K562 (cell line): Measurements from ENCODE around the gene SFSWAP. TPM values are rescaled to one million over a fixed set of nuclear protein-coding genes. Genes with fewer than 3 reads are reported as not detected.
A peak's percentile ranks its signal among the peaks of the same experiment; 100 is the strongest.

Source experiments
- ATAC-seq: fragments of 200-7000 bp; cut with Tn5 transposase; 3 replicates; pipeline ENCODE4 v1.9.1; 2020; ENCODE audit warnings: moderate library complexity
- BruUV-seq: library from RNA; stranded (reverse); fragments of 400-500 nt; replicated peaks from 2 replicates; lab custom pipeline; 2021; lab: Mats Ljungman, UMichigan
- CTCF ChIA-PET: fragments of 300-600 bp; formaldehyde crosslinking; extraction: SDS; loops from one replicate; lab custom pipeline; 2021; ENCODE audit warnings: low intra/inter-chr PET ratio; lab: Yijun Ruan, JAX
- POLR2A ChIA-PET: fragments of 300-600, 350-650 bp; sonication (Branson Sonifier 250); formaldehyde crosslinking; extraction: SDS; loops from one replicate; lab custom pipeline; 2021; ENCODE audit warnings: antibody characterized with exemption, inconsistent platforms; lab: Yijun Ruan, JAX
- DNase-seq, 4 experiments: peaks; one replicate each; pipeline versions ENCODE4 v3.0.0 to v3.0.0-alpha.2; 2011 to 2018; ENCODE audit warnings: low spot score in 3 of 4, mixed read lengths in 3 of 4; ENCODE audit errors: extremely low read depth in 1 of 4
- FAIRE-seq: peaks from 2 replicates; lab custom pipeline; 2011; peaks lifted over from hg19 to GRCh38; lab: Jason Lieb, UNC
- H2AFZ ChIP-seq: 2 replicates; pipeline ENCODE4 v1.6.0; 2011; ENCODE audit warnings: low read depth, low read length, control low read depth, inconsistent platforms
- H3K27ac ChIP-seq: fragments of 200-600 bp; 3 replicates; pipeline ENCODE4 v1.8.0; 2011; ENCODE audit warnings: low read depth, mild to moderate bottlenecking, control low read depth, inconsistent platforms, low read length, moderate library complexity, mixed read lengths; ENCODE audit errors: extremely low read depth
- H3K27me3 ChIP-seq, 2 experiments: fragments of 300-600 bp in 1 of 2; 2 replicates in 1 of 2; 3 replicates in 1 of 2; pipeline versions ENCODE4 v1.6.0 to v1.8.0; 2011; ENCODE audit warnings: inconsistent platforms in 2 of 2, low read length in 2 of 2, mild to moderate bottlenecking in 1 of 2, mixed read lengths in 1 of 2, moderate library complexity in 1 of 2; ENCODE audit not compliant: control insufficient read depth in 2 of 2, insufficient read depth in 2 of 2
- H3K36me3 ChIP-seq: fragments of 300-600 bp; 3 replicates; pipeline ENCODE4 v1.8.0; 2011; ENCODE audit warnings: mild to moderate bottlenecking, low read length, inconsistent platforms; ENCODE audit not compliant: control insufficient read depth, insufficient read depth
- H3K4me1 ChIP-seq, 2 experiments: fragments of 200-600 bp in 1 of 2; replicated peaks in 1 of 2; 2 replicates in 1 of 2; 3 replicates in 1 of 2; pipeline versions ENCODE4 v1.5.1 to v1.8.0; 2011; ENCODE audit warnings: inconsistent platforms in 2 of 2, low read length in 2 of 2, mild to moderate bottlenecking in 1 of 2, mixed read lengths in 1 of 2, moderate library complexity in 1 of 2; ENCODE audit not compliant: control insufficient read depth in 2 of 2, insufficient read depth in 2 of 2
- H3K4me2 ChIP-seq: 2 replicates; pipeline ENCODE4 v1.6.1; 2011; ENCODE audit warnings: low read length, control low read depth, inconsistent platforms, mixed read lengths; ENCODE audit not compliant: insufficient read depth
- H3K4me3 ChIP-seq: fragments of 200-600 bp; sonication (generic), shearing (Covaris generic); 2 replicates; pipeline ENCODE4 v1.5.1; 2016; ENCODE audit warnings: control low read depth, inconsistent platforms
- H3K79me2 ChIP-seq: fragments of 200-600 bp; 3 replicates; pipeline ENCODE4 v1.8.0; 2011; ENCODE audit warnings: low read length, inconsistent platforms; ENCODE audit not compliant: control insufficient read depth, insufficient read depth
- H3K9ac ChIP-seq, 2 experiments: 2 replicates each; pipeline versions ENCODE4 v1.6.0 to v1.6.1; 2011; ENCODE audit warnings: low read depth in 2 of 2, low read length in 2 of 2, control low read depth in 1 of 2, inconsistent platforms in 1 of 2, mild to moderate bottlenecking in 1 of 2, mixed read lengths in 1 of 2; ENCODE audit not compliant: insufficient read depth in 1 of 2
- H3K9me1 ChIP-seq: one replicate; pipeline ENCODE4 v1.6.0; 2011; ENCODE audit warnings: inconsistent platforms, mild to moderate bottlenecking, low read length, moderate library complexity; ENCODE audit not compliant: control insufficient read depth, insufficient read depth
- H3K9me3 ChIP-seq: replicated peaks from 2 replicates; pipeline ENCODE4 v1.5.1; 2011; ENCODE audit warnings: low read depth, low read length, inconsistent platforms; ENCODE audit not compliant: control insufficient read depth, insufficient read depth
- H4K20me1 ChIP-seq: replicated peaks from 2 replicates; pipeline ENCODE4 v1.6.1; 2011; ENCODE audit warnings: low read length, inconsistent platforms, mixed read lengths; ENCODE audit not compliant: control insufficient read depth, insufficient read depth
- BDP1 ChIP-seq: IDR thresholded peaks from 3 replicates; pipeline ENCODE4 v1.6.1; 2011; ENCODE audit not compliant: insufficient read length, insufficient read depth
- COPS2 ChIP-seq: fragments of 450-650 bp; conservative IDR thresholded peaks from 2 replicates; pipeline ENCODE4 v1.6.1; 2016; ENCODE audit warnings: mild to moderate bottlenecking, moderate library complexity
- L3MBTL2 ChIP-seq: fragments of 450-650 bp; IDR thresholded peaks from 2 replicates; pipeline ENCODE4 v1.6.1; 2016; ENCODE audit warnings: mild to moderate bottlenecking, moderate library complexity
- RBM25 ChIP-seq: fragments of 200-400 bp; formaldehyde crosslinking; IDR thresholded peaks from 2 replicates; pipeline ENCODE4 v1.6.1; 2018; ENCODE audit warnings: low read length, low read depth, moderate library complexity; ENCODE audit not compliant: severe bottlenecking
- RCOR1 ChIP-seq, 2 experiments: IDR thresholded peaks; 2 replicates each; pipeline ENCODE4 v1.6.1; 2012; ENCODE audit warnings: low read depth in 2 of 2, low read length in 2 of 2, borderline replicate concordance in 1 of 2, improper control_type of control experiment in 1 of 2
- TCF3 ChIP-seq: sonication (generic); formaldehyde crosslinking; IDR thresholded peaks from 2 replicates; pipeline ENCODE4 v1.4.0; 2020; ENCODE audit warnings: mild to moderate bottlenecking, missing genetic modification reagents
- TCF7L2 ChIP-seq: fragments of 150-350 bp; IDR thresholded peaks from 2 replicates; pipeline ENCODE4 v1.6.1; 2016; ENCODE audit warnings: low read depth, mild to moderate bottlenecking, low read length, moderate library complexity
- ZNF324 ChIP-seq: fragments of 250-450 bp; sonication (Bioruptor Pico); IDR thresholded peaks from 2 replicates; pipeline ENCODE4 v1.4.0; 2020; ENCODE audit warnings: mild to moderate bottlenecking
- ZNF586 ChIP-seq: fragments of 450-650 bp; formaldehyde crosslinking; conservative IDR thresholded peaks from 2 replicates; pipeline ENCODE4 v1.4.0; 2020; ENCODE audit warnings: mild to moderate bottlenecking, moderate library complexity
- ZNF76 ChIP-seq: fragments of 250-450 bp; sonication (Bioruptor Pico); IDR thresholded peaks from 2 replicates; pipeline ENCODE4 v1.4.0; 2020; ENCODE audit warnings: mild to moderate bottlenecking, moderate library complexity, borderline replicate concordance
- WGBS: fragments of 100-300 bp; shearing (Covaris generic); methylation state at CpG from one replicate; pipeline ENCODE4 v1.1.6; 2016; ENCODE audit warnings: low coverage, mixed read lengths; ENCODE audit not compliant: insufficient coverage; ENCODE audit errors: missing lambda C conversion rate; 5-methylcytosine and 5-hydroxymethylcytosine counted together
- in situ Hi-C: fragments of 300-500 bp; cut with MboI; formaldehyde crosslinking; loops from 4 replicates; pipeline ENCODE4 v1.15.0; 2018; ENCODE audit warnings: inconsistent platforms, mixed read lengths
- intact Hi-C: fragments of 100-400 bp; cut with micrococcal nuclease; formaldehyde crosslinking; loops from 2 replicates; pipeline ENCODE4 v1.14.2; 2022
- polyA plus RNA-seq, 8 experiments: library from polyadenylated mRNA; depleted of rRNA in 4 of 8; stranded (reverse) in 5 of 8; unstranded in 3 of 8; fragments of >200 nt; fragmentation: Nextera tagmentation in 2 of 8; fragmentation: Illumina TruSeq in 1 of 8; extraction: Ambion mirVana in 2 of 8; extraction: Trizol in 1 of 8; gene quantifications; 2 replicates each; pipeline versions ENCODE4 v1.2.1 to v1.2.3, GENCODE V29; 2011 to 2014; ENCODE audit warnings: inconsistent platforms in 1 of 8, missing spikeins in 1 of 8
- total RNA-seq, 7 experiments: library from RNA; depleted of rRNA in 6 of 7; stranded (reverse); fragments of >200 nt in 6 of 7; fragmentation: Illumina TruSeq in 2 of 7; extraction: Trizol in 2 of 7; gene quantifications; 2 replicates each; pipeline versions ENCODE4 v1.2.1 to v1.2.3, GENCODE V29; 2011 to 2021; ENCODE audit warnings: low replicate concordance in 1 of 7
- TF ChIP-seq, protein P1 (sequence below): fragments of 450-650 bp; IDR thresholded peaks from 2 replicates; pipeline ENCODE4 v1.6.1; 2018; ENCODE audit warnings: mild to moderate bottlenecking, low read depth; ENCODE audit not compliant: partially characterized antibody
- TF ChIP-seq, protein P2 (sequence below): fragments of 250-450 bp; sonication (Bioruptor Pico); IDR thresholded peaks from 2 replicates; pipeline ENCODE4 v1.8.0; 2022; ENCODE audit warnings: moderate library complexity, mild to moderate bottlenecking, inconsistent platforms

The SFSWAP gene
- total and polyA plus RNA-seq, 9 of the 15 experiments (the other 6 are each of a cell fraction or from before 2014, with no cell fraction given), result 2.4 to 60.4 (median 32.6) TPM

DNA sequence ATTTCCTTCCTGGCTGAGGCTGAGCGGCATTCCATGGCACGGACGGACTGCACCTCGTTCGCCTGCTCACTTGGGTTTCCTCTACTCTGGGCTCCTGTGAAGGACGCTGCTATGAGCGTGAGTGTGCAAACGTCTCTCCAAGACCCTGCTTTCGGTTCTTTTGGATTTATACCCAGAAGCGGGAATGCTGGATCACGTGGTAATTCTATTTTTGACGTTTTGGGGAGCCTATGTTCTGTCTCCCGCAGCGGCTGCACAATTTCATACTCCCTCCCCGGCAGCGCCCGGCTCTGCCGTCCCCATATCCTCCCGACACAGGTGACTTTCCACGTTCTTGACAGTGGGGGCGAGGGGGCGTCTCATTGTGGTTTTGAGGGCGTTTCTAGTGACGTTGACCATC, 137.9 kb downstream of the SFSWAP start:
- intact Hi-C loops (no loop called here), in situ Hi-C loops (no loop called here)
- Histone ChIP-seq H3K79me2 (no peaks in the 10 kb centered on the region), H3K4me2 (no peak overlapping the region), H2AFZ (no peak overlapping the region), H3K9ac (peak overlapping the region in 1 of 2 experiments; percentile 28; a peak in 1 of 4 replicates), H4K20me1 (no peaks in the 10 kb centered on the region), H3K27ac (no peak overlapping the region), H3K4me3 (no peak overlapping the region), H3K4me1 (peaks cover 0 to 57% of the 10 kb centered on the region in 2 experiments; a peak in 2 of 5 replicates), H3K9me3 (no peaks in the 10 kb centered on the region), H3K9me1 (no peaks in the 10 kb centered on the region), H3K36me3 (no peaks in the 10 kb centered on the region), H3K27me3 (no peaks in the 10 kb centered on the region)
- CTCF ChIA-PET, result no interaction called here
- whole genome bisulfite sequencing, result 53% methylated on average over 18 of the region's 24 CpGs
- no TSS peak for BruUV-seq
- POLR2A ChIA-PET, result no interaction called here
- ATAC-seq (no peak), FAIRE-seq (no peak), DNase-seq (no peak)
- no peak for TF ChIP-seq ZNF76 (CRISPR knock-in tag)
- no peak for TF ChIP-seq TCF3 (CRISPR knock-in tag)
- TF ChIP-seq COPS2, result no peak
- TF ChIP-seq, protein P1, sequence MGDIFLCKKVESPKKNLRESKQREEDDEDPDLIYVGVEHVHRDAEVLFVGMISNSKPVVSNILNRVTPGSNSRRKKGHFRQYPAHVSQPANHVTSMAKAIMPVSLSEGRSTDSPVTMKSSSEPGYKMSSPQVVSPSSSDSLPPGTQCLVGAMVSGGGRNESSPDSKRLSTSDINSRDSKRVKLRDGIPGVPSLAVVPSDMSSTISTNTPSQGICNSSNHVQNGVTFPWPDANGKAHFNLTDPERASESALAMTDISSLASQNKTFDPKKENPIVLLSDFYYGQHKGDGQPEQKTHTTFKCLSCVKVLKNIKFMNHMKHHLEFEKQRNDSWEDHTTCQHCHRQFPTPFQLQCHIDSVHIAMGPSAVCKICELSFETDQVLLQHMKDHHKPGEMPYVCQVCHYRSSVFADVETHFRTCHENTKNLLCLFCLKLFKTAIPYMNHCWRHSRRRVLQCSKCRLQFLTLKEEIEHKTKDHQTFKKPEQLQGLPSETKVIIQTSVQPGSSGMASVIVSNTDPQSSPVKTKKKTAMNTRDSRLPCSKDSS, result no peak
- no peak for TF ChIP-seq RCOR1 (IDR thresholded peaks at IDR 0.05; ENCODE audit: borderline replicate concordance in 1 of 2, low read depth in 2 of 2, low read length in 2 of 2)
- no peak for TF ChIP-seq RBM25
- TF ChIP-seq TCF7L2, result no peak
- TF ChIP-seq BDP1, result no peak
- TF ChIP-seq, protein P2, sequence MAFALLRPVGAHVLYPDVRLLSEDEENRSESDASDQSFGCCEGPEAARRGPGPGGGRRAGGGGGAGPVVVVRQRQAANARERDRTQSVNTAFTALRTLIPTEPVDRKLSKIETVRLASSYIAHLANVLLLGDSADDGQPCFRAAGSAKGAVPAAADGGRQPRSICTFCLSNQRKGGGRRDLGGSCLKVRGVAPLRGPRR (CRISPR knock-in tag), result no peak
- TF ChIP-seq ZNF324 (CRISPR knock-in tag), result no peak
- peak; percentile 56; the same call in 1 of the 2 replicates for TF ChIP-seq L3MBTL2
- TF ChIP-seq ZNF586 (CRISPR knock-in tag), result no peak
